Smooth muscle cell (in vitro differentiated cells): ENCODE measurements around the gene CR2. TPM values are rescaled to one million over a fixed set of nuclear protein-coding genes. Genes with fewer than 3 reads are reported as not detected.

Source experiments
- DNase-seq: peaks from one replicate; lab custom pipeline; 2025; ENCODE audit not compliant: unreplicated experiment; lab: John Stamatoyannopoulos, UW
- H2AFZ ChIP-seq: fragments of 200-600 bp; sonication (generic); 2 replicates; pipeline ENCODE4 v1.6.0; 2016; ENCODE audit warnings: antibody characterized with exemption, low read depth, mild to moderate bottlenecking
- H3F3A ChIP-seq: fragments of 200-600 bp; sonication (generic); 2 replicates; pipeline ENCODE4 v1.6.0; 2017; ENCODE audit warnings: antibody characterized with exemption, low read depth
- H3K27ac ChIP-seq: fragments of 200-600 bp; sonication (generic); 2 replicates; pipeline ENCODE4 v1.5.1; 2016; ENCODE audit warnings: low read depth, mild to moderate bottlenecking
- H3K27me3 ChIP-seq: fragments of 200-600 bp; sonication (generic); 2 replicates; pipeline ENCODE4 v1.6.1; 2016; ENCODE audit warnings: low read depth, mild to moderate bottlenecking
- H3K36me3 ChIP-seq: fragments of 200-600 bp; sonication (generic); 2 replicates; pipeline ENCODE4 v1.5.1; 2016; ENCODE audit warnings: low read depth
- H3K4me1 ChIP-seq: fragments of 200-600 bp; sonication (generic); 2 replicates; pipeline ENCODE4 v1.5.1; 2016; ENCODE audit warnings: low read depth
- H3K4me2 ChIP-seq: fragments of 200-600 bp; sonication (generic); 2 replicates; pipeline ENCODE4 v1.6.0; 2016; ENCODE audit warnings: mild to moderate bottlenecking
- H3K4me3 ChIP-seq: fragments of 200-600 bp; sonication (generic); 2 replicates; pipeline ENCODE4 v1.5.1; 2016; ENCODE audit warnings: mild to moderate bottlenecking
- H3K79me2 ChIP-seq: fragments of 200-600 bp; sonication (generic); 2 replicates; pipeline ENCODE4 v1.6.0; 2016; ENCODE audit warnings: low read depth, mild to moderate bottlenecking
- H3K9ac ChIP-seq: fragments of 200-600 bp; sonication (generic); 2 replicates; pipeline ENCODE4 v1.6.0; 2016; ENCODE audit warnings: low read depth
- H3K9me3 ChIP-seq: fragments of 200-600 bp; sonication (generic); replicated peaks from 2 replicates; pipeline ENCODE4 v1.5.1; 2016; ENCODE audit warnings: low read depth
- H4K20me1 ChIP-seq: fragments of 200-600 bp; sonication (generic); 2 replicates; pipeline ENCODE4 v1.6.0; 2016; ENCODE audit warnings: low read depth
- WGBS: methylation state at CpG from one replicate; pipeline ENCODE4 v1.1.7; 2016; ENCODE audit warnings: low lambda C conversion rate; 5-methylcytosine and 5-hydroxymethylcytosine counted together
- polyA plus RNA-seq: library from polyadenylated mRNA; unstranded; fragments of >200 nt; fragmentation: Nextera tagmentation; extraction: Ambion mirVana; gene quantifications from 2 replicates; pipeline ENCODE4 v1.2.1, GENCODE V29; 2016
- total RNA-seq: library from RNA; depleted of rRNA; stranded (reverse); fragments of >200 nt; gene quantifications from 2 replicates; pipeline ENCODE4 v1.2.3, GENCODE V29; 2014
- TF ChIP-seq, protein P1 (sequence below): fragments of 200-600 bp; sonication (generic); IDR thresholded peaks from 2 replicates; pipeline ENCODE4 v1.5.1; 2017; ENCODE audit warnings: borderline replicate concordance, mild to moderate bottlenecking, antibody characterized with exemption; ENCODE audit not compliant: insufficient read depth, poor library complexity, severe bottlenecking

The CR2 gene
- total and polyA plus RNA-seq, 2 experiments from 2014 or later, result not detected

DNA sequence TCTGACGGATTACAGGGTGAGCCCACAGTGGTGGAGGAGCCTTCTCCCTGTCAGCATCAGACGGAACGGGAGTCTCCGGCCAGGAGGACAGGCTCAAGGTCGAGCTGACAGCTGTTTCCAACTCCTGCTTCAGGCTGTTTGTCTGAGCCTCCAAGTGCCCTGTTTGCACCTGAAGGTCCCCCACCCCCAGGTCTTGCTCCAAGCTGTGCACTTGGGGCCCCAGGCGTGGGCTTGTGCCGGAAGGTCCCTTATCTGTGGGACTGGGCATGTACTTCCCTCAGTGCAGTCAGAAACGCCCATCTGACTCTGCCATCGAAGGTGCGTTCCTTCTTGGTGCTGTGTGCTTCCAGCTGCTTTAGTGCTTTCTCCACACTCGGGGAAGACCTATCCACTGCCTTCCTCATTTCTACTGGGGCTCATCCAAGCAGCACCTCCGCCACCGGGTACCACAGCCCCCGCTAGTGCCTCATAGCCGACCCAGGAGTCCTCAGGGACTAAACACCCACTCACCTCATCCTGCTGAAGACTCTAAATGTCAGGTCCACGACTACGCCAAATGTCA, 29.5 kb upstream of the CR2 start:
- Histone ChIP-seq H3K79me2 (no peaks in the 10 kb centered on the region), H3F3A (no peaks in the 10 kb centered on the region), H3K27ac (no peak overlapping the region), H2AFZ (no peak overlapping the region), H3K36me3 (no peaks in the 10 kb centered on the region), H3K27me3 (peaks cover 26% of the 10 kb centered on the region), H3K9me3 (no peaks in the 10 kb centered on the region), H3K4me3 (no peak overlapping the region), H3K4me1 (no peaks in the 10 kb centered on the region), H3K9ac (no peak overlapping the region), H3K4me2 (no peak overlapping the region), H4K20me1 (no peaks in the 10 kb centered on the region)
- 83% methylated on average over 17 of the region's 17 CpGs for WGBS
- no peak for DNase-seq
- TF ChIP-seq, protein P1, sequence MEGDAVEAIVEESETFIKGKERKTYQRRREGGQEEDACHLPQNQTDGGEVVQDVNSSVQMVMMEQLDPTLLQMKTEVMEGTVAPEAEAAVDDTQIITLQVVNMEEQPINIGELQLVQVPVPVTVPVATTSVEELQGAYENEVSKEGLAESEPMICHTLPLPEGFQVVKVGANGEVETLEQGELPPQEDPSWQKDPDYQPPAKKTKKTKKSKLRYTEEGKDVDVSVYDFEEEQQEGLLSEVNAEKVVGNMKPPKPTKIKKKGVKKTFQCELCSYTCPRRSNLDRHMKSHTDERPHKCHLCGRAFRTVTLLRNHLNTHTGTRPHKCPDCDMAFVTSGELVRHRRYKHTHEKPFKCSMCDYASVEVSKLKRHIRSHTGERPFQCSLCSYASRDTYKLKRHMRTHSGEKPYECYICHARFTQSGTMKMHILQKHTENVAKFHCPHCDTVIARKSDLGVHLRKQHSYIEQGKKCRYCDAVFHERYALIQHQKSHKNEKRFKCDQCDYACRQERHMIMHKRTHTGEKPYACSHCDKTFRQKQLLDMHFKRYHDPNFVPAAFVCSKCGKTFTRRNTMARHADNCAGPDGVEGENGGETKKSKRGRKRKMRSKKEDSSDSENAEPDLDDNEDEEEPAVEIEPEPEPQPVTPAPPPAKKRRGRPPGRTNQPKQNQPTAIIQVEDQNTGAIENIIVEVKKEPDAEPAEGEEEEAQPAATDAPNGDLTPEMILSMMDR, result no peak

DNA sequence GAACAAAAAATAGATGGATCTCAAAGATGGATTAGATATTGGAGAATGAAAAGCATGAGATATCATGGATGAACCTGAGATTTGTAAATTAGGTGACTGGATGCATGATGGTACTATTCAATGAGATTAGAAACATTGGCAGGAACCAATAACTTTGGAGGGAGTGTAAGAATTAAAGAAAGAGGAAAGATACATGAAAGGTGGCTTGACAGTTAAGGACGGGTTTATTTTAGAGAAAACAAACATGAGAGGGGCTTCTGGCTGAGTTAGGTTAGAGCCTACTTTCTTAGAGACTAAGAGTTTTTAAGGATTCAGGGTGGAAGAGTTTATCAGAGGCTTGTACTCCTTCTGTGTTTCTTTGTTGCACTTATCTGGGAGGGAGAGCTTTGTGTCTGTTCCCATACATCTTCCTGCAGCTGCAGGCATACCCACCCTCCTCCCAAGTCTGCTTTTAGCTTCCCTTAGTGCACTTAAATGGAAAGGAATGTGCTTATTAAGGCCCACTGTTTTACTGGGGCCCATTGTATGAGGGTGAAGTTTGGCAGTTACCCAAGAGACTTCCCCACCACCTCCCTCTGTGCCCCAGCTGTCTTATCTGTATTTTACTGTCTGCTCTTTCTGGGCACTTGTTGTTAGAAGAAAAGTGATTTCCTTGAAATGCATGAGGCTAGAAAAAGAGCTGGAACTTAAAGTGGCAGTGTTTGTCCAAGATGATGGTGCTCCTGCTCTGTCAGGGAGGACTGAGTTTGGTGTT, 26.1 kb upstream of the CR2 start:
- Histone ChIP-seq H3K36me3 (no peaks in the 10 kb centered on the region), H2AFZ (no peak overlapping the region), H3K9ac (no peak overlapping the region), H3K4me3 (no peak overlapping the region), H4K20me1 (no peaks in the 10 kb centered on the region), H3K9me3 (no peaks in the 10 kb centered on the region), H3K27me3 (peaks cover 35% of the 10 kb centered on the region), H3F3A (no peaks in the 10 kb centered on the region), H3K79me2 (no peaks in the 10 kb centered on the region), H3K4me2 (no peak overlapping the region), H3K4me1 (no peaks in the 10 kb centered on the region), H3K27ac (no peak overlapping the region)
- 100% methylated on average over 1 of the region's 1 CpG for WGBS
- TF ChIP-seq, protein P1, result no peak
- DNase-seq, result no peak

DNA sequence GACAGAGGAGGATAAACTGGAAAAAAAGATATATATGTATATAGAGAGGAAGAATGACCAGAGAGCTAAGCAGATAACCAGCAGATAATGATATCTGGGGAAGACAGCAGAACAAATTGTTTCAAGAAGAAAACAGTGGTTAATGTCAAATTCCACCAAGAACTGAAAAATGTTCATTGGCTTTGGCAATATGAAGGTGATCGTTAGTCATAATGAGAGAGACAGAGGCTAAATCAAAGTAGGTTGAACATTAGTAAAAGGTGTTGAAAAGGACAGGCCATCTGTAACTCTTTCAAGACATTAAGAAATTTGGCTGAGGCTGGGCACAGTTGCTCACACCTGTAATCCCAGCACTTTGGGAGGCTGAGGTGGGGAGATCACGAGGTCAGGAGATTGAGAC, 25.3 kb upstream of the CR2 start:
- Histone ChIP-seq H3K79me2 (no peaks in the 10 kb centered on the region), H3K27me3 (peaks cover 28% of the 10 kb centered on the region), H3K4me2 (no peak overlapping the region), H3K4me3 (no peak overlapping the region), H3K9ac (no peak overlapping the region), H3K4me1 (no peaks in the 10 kb centered on the region), H3F3A (no peaks in the 10 kb centered on the region), H3K27ac (no peak overlapping the region), H4K20me1 (no peaks in the 10 kb centered on the region), H3K36me3 (no peaks in the 10 kb centered on the region), H3K9me3 (no peaks in the 10 kb centered on the region), H2AFZ (no peak overlapping the region)
- 84% methylated on average over 2 of the region's 2 CpGs for WGBS
- no peak for DNase-seq
- TF ChIP-seq, protein P1, result no peak
